ENCODE results near the gene PCF11. TPM values are rescaled to one million over a fixed set of nuclear protein-coding genes. Genes with fewer than 3 reads are reported as not detected.

The PCF11 gene
- total RNA-seq, 1 experiment from 2014 or later = 77.5 TPM

DNA sequence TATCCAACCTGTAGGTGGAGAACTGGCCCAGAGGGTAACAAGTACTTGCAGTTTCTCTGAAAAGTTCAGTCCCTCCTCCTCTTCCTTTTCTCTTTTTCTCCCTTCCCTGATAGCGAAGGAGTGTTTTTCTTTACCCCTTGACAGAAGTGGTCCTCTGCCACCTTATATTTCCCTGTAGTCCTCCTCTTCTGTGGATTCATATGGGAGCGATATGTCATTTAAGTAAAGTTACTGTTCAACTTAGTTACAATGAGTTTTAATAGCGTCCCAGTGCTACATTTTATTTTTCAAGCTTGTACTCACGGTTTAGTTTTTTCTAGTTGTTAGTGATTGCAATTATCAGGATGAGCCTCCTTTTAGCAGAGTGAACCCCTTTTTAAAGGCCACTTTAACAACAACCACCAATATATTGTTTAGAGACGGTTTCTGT lies 1.4 kb downstream of the PCF11 start:
- BruUV-seq (replicated peaks) = no TSS peak
- Histone ChIP-seq H3K27me3 (replicated peaks; ENCODE audit: insufficient read depth, low read depth, low read length, poor library complexity) (no peaks in the 10 kb centered on the region), H3K9me3 (ENCODE audit: low read depth, low read length, poor library complexity, severe bottlenecking) (no peaks in the 10 kb centered on the region), H3K27ac (ENCODE audit: low read depth, low read length, poor library complexity, severe bottlenecking) (peak overlapping the region; percentile 95), H3K4me3 (ENCODE audit: low read depth, low read length, poor library complexity, severe bottlenecking) (peak overlapping the region; percentile 64), H3K4me1 (ENCODE audit: insufficient read depth, low read length, poor library complexity, severe bottlenecking) (peaks cover 17% of the 10 kb centered on the region), H3K36me3 (ENCODE audit: insufficient read depth, low read length, poor library complexity, severe bottlenecking) (peaks cover 42% of the 10 kb centered on the region)
- DNase-seq (ENCODE audit: low spot score) = no peak
- ChIA-PET CTCF (no interaction called here), POLR2A (ENCODE audit: low non-redundant PET) (no interaction called here)
- TF ChIP-seq, protein P1, sequence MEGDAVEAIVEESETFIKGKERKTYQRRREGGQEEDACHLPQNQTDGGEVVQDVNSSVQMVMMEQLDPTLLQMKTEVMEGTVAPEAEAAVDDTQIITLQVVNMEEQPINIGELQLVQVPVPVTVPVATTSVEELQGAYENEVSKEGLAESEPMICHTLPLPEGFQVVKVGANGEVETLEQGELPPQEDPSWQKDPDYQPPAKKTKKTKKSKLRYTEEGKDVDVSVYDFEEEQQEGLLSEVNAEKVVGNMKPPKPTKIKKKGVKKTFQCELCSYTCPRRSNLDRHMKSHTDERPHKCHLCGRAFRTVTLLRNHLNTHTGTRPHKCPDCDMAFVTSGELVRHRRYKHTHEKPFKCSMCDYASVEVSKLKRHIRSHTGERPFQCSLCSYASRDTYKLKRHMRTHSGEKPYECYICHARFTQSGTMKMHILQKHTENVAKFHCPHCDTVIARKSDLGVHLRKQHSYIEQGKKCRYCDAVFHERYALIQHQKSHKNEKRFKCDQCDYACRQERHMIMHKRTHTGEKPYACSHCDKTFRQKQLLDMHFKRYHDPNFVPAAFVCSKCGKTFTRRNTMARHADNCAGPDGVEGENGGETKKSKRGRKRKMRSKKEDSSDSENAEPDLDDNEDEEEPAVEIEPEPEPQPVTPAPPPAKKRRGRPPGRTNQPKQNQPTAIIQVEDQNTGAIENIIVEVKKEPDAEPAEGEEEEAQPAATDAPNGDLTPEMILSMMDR (conservative IDR thresholded peaks at IDR 0.05; ENCODE audit: low read depth, low read length) = no peak
- TF ChIP-seq EZH2 (IDR thresholded peaks at IDR 0.05; ENCODE audit: borderline replicate concordance, low read depth, low read length, poor library complexity, severe bottlenecking) = no peak
- intact Hi-C loops (cut with micrococcal nuclease; ENCODE audit: unreplicated experiment) = loop anchor here (5.0 kb wide), 1 partner anchor 589 kb away; no protein-coding TSS in a partner anchor

DNA sequence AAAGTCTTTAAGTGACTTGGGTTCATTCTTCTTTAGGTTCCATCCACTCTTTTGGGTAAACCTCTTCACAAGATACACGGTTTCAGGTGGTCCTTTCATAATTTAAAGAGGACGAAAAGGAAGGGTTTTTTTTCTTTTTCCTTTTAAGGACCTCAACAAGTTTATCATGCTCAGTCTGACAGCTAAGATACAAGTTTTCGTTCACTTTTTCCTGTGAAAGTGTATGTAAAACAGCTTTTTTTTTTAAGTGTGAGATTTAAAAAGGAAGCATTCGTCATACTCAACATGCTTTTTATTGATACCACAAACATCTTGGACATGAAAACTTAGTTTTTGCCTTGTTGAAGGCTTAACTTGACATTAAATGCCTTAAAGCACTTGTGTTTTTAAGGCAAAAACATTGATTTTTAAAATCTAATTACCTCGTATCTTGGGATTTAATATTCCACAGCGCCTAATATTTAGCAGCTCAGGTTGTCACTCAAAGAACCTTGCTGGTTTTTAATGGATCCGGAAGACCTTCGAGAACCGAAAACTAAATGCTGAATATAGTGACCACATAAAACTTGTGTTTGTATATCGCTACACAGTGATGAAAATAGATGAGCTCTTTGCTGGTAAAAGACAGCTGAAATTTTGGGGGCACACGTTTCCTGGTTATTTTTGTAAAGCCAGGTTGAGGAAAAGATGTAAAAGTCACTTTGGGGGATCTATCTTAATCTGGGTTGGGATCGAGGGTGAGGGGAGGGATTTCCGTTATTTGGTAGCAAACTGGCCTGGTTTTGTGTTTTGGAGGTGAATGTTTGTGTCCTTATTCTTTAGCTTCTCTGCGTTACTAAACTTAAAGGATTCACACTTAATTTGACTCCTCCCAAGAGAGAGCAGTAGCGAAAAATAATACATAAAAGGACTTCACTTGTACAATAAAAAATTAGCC lies 2.3 kb downstream of the PCF11 start:
- Histone ChIP-seq H3K4me1 (ENCODE audit: insufficient read depth, low read length, poor library complexity, severe bottlenecking) (peaks cover 17% of the 10 kb centered on the region), H3K36me3 (ENCODE audit: insufficient read depth, low read length, poor library complexity, severe bottlenecking) (peaks cover 51% of the 10 kb centered on the region), H3K9me3 (ENCODE audit: low read depth, low read length, poor library complexity, severe bottlenecking) (no peaks in the 10 kb centered on the region), H3K4me3 (ENCODE audit: low read depth, low read length, poor library complexity, severe bottlenecking) (peak overlapping the region; percentile 64), H3K27ac (ENCODE audit: low read depth, low read length, poor library complexity, severe bottlenecking) (peak overlapping the region; percentile 95), H3K27me3 (replicated peaks; ENCODE audit: insufficient read depth, low read depth, low read length, poor library complexity) (no peaks in the 10 kb centered on the region)
- intact Hi-C loops (cut with micrococcal nuclease; ENCODE audit: unreplicated experiment) = loop anchor here (5.0 kb wide), 1 partner anchor 588 kb away; no protein-coding TSS in a partner anchor
- CTCF ChIA-PET = interaction anchor here (0.6 kb wide), 1 partner anchor 677 kb away, joined by 6 read pairs; no protein-coding TSS in a partner anchor
- POLR2A ChIA-PET (ENCODE audit: low non-redundant PET) = no interaction called here
- no TSS peak for BruUV-seq (replicated peaks)
- peak; percentile 7 for DNase-seq (ENCODE audit: low spot score)
- TF ChIP-seq EZH2 (IDR thresholded peaks at IDR 0.05; ENCODE audit: borderline replicate concordance, low read depth, low read length, poor library complexity, severe bottlenecking) = no peak
- TF ChIP-seq, protein P1 (conservative IDR thresholded peaks at IDR 0.05; ENCODE audit: low read depth, low read length) = no peak

DNA sequence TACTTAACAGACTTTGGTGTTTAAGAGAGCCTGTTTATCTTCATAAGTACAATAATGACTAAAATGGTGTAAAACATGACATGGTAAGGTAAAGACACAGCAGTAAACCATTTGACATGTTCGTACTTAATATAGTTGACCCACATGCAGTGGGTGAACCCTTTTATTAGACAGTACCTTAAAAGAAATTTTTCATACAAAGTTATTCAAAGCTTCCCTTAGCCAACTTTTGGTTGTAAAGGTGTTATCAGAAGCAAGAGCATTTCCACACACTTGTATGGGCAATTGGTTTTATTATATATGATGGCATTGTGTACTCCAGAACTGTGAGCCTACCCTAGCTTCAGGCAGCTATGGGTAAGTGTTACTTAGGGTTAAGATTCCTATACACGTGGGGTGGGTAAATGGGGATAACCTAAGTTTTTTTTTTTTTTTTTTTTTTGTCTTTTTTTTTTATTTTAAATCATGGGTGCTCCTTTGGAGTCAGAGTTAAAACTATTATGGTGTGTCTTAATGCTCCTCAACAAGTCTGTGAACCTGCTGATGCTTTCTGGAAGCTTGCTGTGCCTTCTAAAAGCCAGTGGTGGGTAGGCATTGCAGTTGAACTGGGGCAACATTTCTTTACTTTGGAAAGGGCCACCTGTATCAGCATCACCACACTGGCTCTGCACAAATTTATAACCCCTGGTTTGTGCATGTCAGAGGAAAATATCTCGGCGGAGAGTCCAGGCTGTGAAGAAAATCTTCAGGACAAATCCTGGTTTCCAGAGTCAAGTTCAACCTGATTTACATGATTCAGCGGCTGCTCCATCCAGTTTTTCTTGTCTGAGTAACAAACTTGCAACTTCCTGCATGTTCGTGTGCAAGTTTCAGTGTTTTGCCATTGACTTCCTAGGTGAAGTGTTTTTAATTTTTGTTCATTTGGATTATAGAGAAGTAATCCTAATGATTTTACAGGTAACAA lies 3.3 kb downstream of the PCF11 start:
- intact Hi-C loops (cut with micrococcal nuclease; ENCODE audit: unreplicated experiment) = loop anchor here (5.0 kb wide), 1 partner anchor 587 kb away; no protein-coding TSS in a partner anchor
- no peak for TF ChIP-seq EZH2 (IDR thresholded peaks at IDR 0.05; ENCODE audit: borderline replicate concordance, low read depth, low read length, poor library complexity, severe bottlenecking)
- TF ChIP-seq, protein P1 (conservative IDR thresholded peaks at IDR 0.05; ENCODE audit: low read depth, low read length) = no peak
- peaks cover 60% of the 10 kb centered on the region for H3K36me3 ChIP-seq (ENCODE audit: insufficient read depth, low read length, poor library complexity, severe bottlenecking)
- no peaks in the 10 kb centered on the region for H3K9me3 ChIP-seq (ENCODE audit: low read depth, low read length, poor library complexity, severe bottlenecking)
- peaks cover 17% of the 10 kb centered on the region for H3K4me1 ChIP-seq (ENCODE audit: insufficient read depth, low read length, poor library complexity, severe bottlenecking)
- peak overlapping the region; percentile 64 for H3K4me3 ChIP-seq (ENCODE audit: low read depth, low read length, poor library complexity, severe bottlenecking)
- CTCF ChIA-PET = interaction anchor here (0.6 kb wide), 1 partner anchor 676 kb away, joined by 6 read pairs; no protein-coding TSS in a partner anchor
- no peak overlapping the region for H3K27ac ChIP-seq (ENCODE audit: low read depth, low read length, poor library complexity, severe bottlenecking)
- no peaks in the 10 kb centered on the region for H3K27me3 ChIP-seq (replicated peaks; ENCODE audit: insufficient read depth, low read depth, low read length, poor library complexity)
- DNase-seq (ENCODE audit: low spot score) = peak; percentile 24
- POLR2A ChIA-PET (ENCODE audit: low non-redundant PET) = interaction anchor here (0.7 kb wide), 1 partner anchor 452 kb away, joined by 13 read pairs; no protein-coding TSS in a partner anchor
- no TSS peak for BruUV-seq (replicated peaks)
